Pancreas (tissue), 10 donors: ENCODE measurements around the gene THRAP3. TPM values are rescaled to one million over a fixed set of nuclear protein-coding genes. Genes with fewer than 3 reads are reported as not detected.
A peak's percentile ranks its signal among the peaks of the same experiment; 100 is the strongest.

Experiments
- ATAC-seq, 4 donors: fragments of 200-7000 bp; cut with Tn5 transposase; one replicate each; pipeline versions ENCODE4 v1.8.0 to v1.9.1; 2020; ENCODE audit warnings: mild to moderate bottlenecking in 4 of 4, moderate library complexity in 4 of 4
- DNase-seq, 6 donors: peaks; one replicate each; pipeline ENCODE4 v3.0.0-alpha.2; 2020
- FAIRE-seq: peaks from 2 replicates; lab custom pipeline; 2012; peaks lifted over from hg19 to GRCh38; lab: Jason Lieb, UNC
- H3K27ac ChIP-seq, 4 donors: fragments of 200-600 bp; sonication (generic); 1 replicate in 3 of 4; 2 replicates in 1 of 4; pipeline versions ENCODE4 v1.5.0 to v1.8.0; 2020
- H3K27me3 ChIP-seq, 4 donors: fragments of 200-600 bp; one replicate each; pipeline ENCODE4 v1.8.0; 2021
- H3K36me3 ChIP-seq, 3 donors: fragments of 200-600 bp; sonication (generic) in 1 of 3; one replicate each; pipeline versions ENCODE4 v1.5.0 to v1.8.0; 2020 to 2021
- H3K4me1 ChIP-seq, 3 donors: fragments of 200-600 bp; one replicate each; pipeline ENCODE4 v1.8.0; 2021
- H3K4me3 ChIP-seq, 4 donors: fragments of 200-600 bp; sonication (generic) in 2 of 4; one replicate each; pipeline versions ENCODE4 v1.5.0 to v1.8.0; 2020 to 2021
- H3K9me3 ChIP-seq, 4 donors: fragments of 200-600 bp; one replicate each; pipeline ENCODE4 v1.8.0; 2021
- WGBS, 2 donors: extraction: QIAGEN DNeasy Blood & Tissue Kit; methylation state at CpG; one replicate each; pipeline ENCODE4 v1.1.7; 2013; 5-methylcytosine and 5-hydroxymethylcytosine counted together
- intact Hi-C, 3 donors: fragments of 100-400 bp; cut with DNase I; formaldehyde crosslinking; loops; one replicate each; pipeline versions ENCODE4 v1.11.1 to v1.14.2; 2022
- polyA plus RNA-seq, 2 donors: library from polyadenylated mRNA; stranded (reverse); fragments of 200-250 nt; gene quantifications; one replicate each; pipeline ENCODE4 v1.2.3, GENCODE V29; 2013
- total RNA-seq, 6 donors: library from RNA; stranded (reverse); fragmentation: NEBNext Ultra II Directional in 4 of 6; extraction: Animal tissue kit (Norgen Biotek cat#: 25700) in 4 of 6; gene quantifications; one replicate each; pipeline versions ENCODE4 v1.2.1 to v1.2.4, GENCODE V29; 2021 to 2023
- TF ChIP-seq, protein P1 (sequence below), 4 donors: fragments of 200-600 bp; sonication (generic) in 3 of 4; IDR thresholded peaks; one replicate each; pipeline versions ENCODE4 v1.5.0 to v1.8.0; 2021; ENCODE audit warnings: antibody characterized with exemption in 4 of 4
- donor health status: healthy with polysubstance abuse.
- donor health status: DM: no; HTN: no; CAD: no; lungs with moderate emphysema.
- donor health status: DM: no; HTN: no; CAD: no.
- donor health status: control.
- donor health status: control.
- donor health status: Bipolar disorder and iron deficiency.
- donor health status: DM: yes; HTN: yes; CAD: no.
- donor health status: DM: no; HTN: no; CAD: no.
- donor health status: DM: no; HTN: no; CAD: no.
- donor health status: DM: yes; HTN: yes; CAD: no.

Gene THRAP3
- total RNA-seq (10 to 100 TPM; 24.0 to 54.7 (median 34.8) TPM), polyA plus RNA-seq (10 to 100 TPM; 17.0 to 27.5 TPM)

GRCh38 chr1:36223996-36224536 lies at the start of gene THRAP3:
TSS of gene THRAP3 (plus strand) at chr1:36224443. CDS start at chr1:36282564, 58,121 bp downstream.
- WGBS, 2 donors: 0 to 1% methylated on average over 41 to 45 of the region's 45 CpGs
- peak; percentile 92 to 97 (median 95) for ATAC-seq
- TF ChIP-seq, protein P1, sequence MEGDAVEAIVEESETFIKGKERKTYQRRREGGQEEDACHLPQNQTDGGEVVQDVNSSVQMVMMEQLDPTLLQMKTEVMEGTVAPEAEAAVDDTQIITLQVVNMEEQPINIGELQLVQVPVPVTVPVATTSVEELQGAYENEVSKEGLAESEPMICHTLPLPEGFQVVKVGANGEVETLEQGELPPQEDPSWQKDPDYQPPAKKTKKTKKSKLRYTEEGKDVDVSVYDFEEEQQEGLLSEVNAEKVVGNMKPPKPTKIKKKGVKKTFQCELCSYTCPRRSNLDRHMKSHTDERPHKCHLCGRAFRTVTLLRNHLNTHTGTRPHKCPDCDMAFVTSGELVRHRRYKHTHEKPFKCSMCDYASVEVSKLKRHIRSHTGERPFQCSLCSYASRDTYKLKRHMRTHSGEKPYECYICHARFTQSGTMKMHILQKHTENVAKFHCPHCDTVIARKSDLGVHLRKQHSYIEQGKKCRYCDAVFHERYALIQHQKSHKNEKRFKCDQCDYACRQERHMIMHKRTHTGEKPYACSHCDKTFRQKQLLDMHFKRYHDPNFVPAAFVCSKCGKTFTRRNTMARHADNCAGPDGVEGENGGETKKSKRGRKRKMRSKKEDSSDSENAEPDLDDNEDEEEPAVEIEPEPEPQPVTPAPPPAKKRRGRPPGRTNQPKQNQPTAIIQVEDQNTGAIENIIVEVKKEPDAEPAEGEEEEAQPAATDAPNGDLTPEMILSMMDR (IDR thresholded peaks at IDR 0.05): no peak
- peaks cover 12 to 25% (median 22%) of the 10 kb centered on the region in 3 donors for H3K4me1 ChIP-seq
- FAIRE-seq: peak; percentile 88
- DNase-seq: peak; percentile 97 to 100 (median 100)
- no peaks in the 10 kb centered on the region for H3K27me3 ChIP-seq
- intact Hi-C loops: no loop called here
- peak within 1 kb of the TSS; percentile 70 to 82 (median 72) for H3K4me3 ChIP-seq
- no peaks in the 10 kb centered on the region for H3K9me3 ChIP-seq
- no peaks in the 10 kb centered on the region for H3K36me3 ChIP-seq
- peak within 1 kb of the TSS; percentile 76 to 98 (median 94) for H3K27ac ChIP-seq

DNA sequence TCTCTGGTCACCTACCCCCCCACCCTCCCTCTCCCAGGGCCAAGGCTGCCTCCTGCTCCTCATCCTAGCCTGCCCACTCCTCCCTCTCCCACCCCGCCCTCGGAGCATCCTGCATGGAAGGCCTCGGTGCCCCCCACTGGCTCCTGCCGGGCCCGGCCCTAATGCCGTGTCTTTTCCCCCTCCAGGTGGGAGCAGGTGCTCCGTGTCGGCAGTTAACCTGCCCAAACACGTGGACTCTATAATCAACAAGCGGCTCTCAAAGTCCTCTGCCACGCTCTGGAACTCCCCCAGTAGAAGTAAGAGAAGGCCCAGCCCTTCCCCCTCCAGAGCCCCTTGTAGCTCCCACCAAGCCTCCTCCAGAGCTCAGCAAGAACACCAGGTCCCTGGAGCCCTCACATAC lies 49.5 kb upstream of the THRAP3 start:
- Histone ChIP-seq H3K9me3 (no peaks in the 10 kb centered on the region), H3K27me3 (no peaks in the 10 kb centered on the region), H3K27ac (peak overlapping the region; percentile 4 to 34 (median 14)), H3K4me1 (peaks cover 0 to 11% (median 9%) of the 10 kb centered on the region in 3 donors), H3K36me3 (peaks cover 0 to 33% (median 8%) of the 10 kb centered on the region in 3 donors), H3K4me3 (no peak overlapping the region)
- 53 to 68% methylated on average over 8 to 11 of the region's 11 CpGs for WGBS, 2 donors
- TF ChIP-seq, protein P1 (IDR thresholded peaks at IDR 0.05): no peak
- FAIRE-seq (no peak), DNase-seq (no peak), ATAC-seq (no peak)
- intact Hi-C loops: no loop called here

DNA sequence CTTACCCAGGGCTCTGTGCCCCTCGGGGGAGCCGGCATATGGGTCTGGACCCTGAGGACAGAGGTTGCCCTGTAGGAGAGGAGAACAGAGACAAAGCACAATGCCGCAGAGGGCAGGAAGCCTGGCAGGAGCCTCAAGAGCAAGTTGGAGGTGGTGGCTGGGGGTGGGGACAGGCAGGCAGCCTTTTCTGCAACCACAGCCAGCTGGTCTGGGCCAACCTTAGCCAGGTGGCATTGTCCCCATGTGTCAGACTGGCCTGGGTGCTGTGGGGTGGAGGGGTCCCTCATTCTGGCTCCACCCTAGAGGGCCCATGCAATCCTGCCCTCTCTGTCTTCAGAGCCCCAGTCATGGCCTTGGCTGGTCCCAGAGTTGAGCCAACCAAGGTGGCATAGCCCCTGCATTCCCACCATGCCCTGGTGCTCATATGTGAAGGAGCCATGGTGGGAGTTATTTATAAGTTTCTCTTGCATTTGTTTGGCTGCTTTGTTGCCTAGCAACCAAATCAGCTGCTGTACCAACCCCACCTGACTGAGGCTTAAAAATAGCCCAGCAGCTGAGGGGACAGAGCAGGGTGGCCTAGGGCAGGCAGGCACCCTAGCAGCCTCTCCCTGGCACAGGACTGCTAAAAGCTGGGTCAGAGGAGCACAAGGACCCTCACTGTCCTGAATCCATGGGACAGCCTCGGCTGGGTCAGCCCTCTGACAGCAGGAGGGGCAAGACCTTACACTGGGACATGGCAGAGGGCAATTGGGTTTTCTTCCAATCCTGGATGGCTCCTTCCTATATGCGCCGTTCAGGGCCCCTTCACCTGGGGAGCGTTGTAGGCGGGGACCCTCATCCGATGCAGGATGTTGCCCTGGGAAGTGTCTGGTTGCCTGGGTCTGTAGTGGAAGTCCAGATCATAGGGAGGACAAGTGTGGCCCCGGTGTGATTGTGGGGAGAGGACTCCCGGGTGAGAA lies 48.8 kb upstream of the THRAP3 start:
- Histone ChIP-seq H3K9me3 (no peaks in the 10 kb centered on the region), H3K4me1 (peaks cover 0 to 11% (median 9%) of the 10 kb centered on the region in 3 donors), H3K4me3 (no peak overlapping the region), H3K36me3 (peaks cover 0 to 33% (median 8%) of the 10 kb centered on the region in 3 donors), H3K27me3 (no peaks in the 10 kb centered on the region), H3K27ac (peak overlapping the region; percentile 4 to 34 (median 14))
- whole genome bisulfite sequencing, 2 donors: 70 to 80% methylated on average over 11 of the region's 11 CpGs
- DNase-seq: peak; percentile 52 to 85 (median 67)
- peak; percentile 49 to 67 (median 64) for ATAC-seq
- TF ChIP-seq, protein P1 (IDR thresholded peaks at IDR 0.05): no peak
- intact Hi-C loops: no loop called here
- no peak for FAIRE-seq

- intact Hi-C loops: no loop called here
- no peaks in the 10 kb centered on the region for H3K27me3 ChIP-seq
- peaks cover 0 to 32% (median 8%) of the 10 kb centered on the region in 3 donors for H3K36me3 ChIP-seq
- no peaks in the 10 kb centered on the region for H3K9me3 ChIP-seq
- no peak for FAIRE-seq
- H3K4me3 ChIP-seq: no peak overlapping the region
- H3K27ac ChIP-seq: no peak overlapping the region
- H3K4me1 ChIP-seq: peaks cover 0 to 11% (median 9%) of the 10 kb centered on the region in 3 donors
- DNase-seq: no peak
- no peak for ATAC-seq
- TF ChIP-seq, protein P1 (IDR thresholded peaks at IDR 0.05): no peak
- WGBS, 2 donors: 88 to 91% methylated on average over 69 to 76 of the region's 76 CpGs
These were observed 47.9 kb upstream of the THRAP3 start for GRCh38 chr1:36176106-36176949.
